Omental fat pad (tissue), 4 donors: ENCODE measurements around the gene IL18BP. TPM values are rescaled to one million over a fixed set of nuclear protein-coding genes. Genes with fewer than 3 reads are reported as not detected.

ENCODE experiments used
- ATAC-seq: fragments of 150-250 bp; one replicate; pipeline ENCODE4 v1.9.1; 2016; ENCODE audit warnings: mild to moderate bottlenecking, moderate library complexity; ENCODE audit not compliant: low FRiP score
- DNase-seq: peaks from one replicate; pipeline ENCODE4 v3.0.0-alpha.2; 2019; ENCODE audit warnings: low spot score
- small RNA-seq: library from RNA; depleted of rRNA; stranded (forward); fragments of <200 nt; gene quantifications from one replicate; pipeline ENCODE3, GENCODE V24; 2016
- total RNA-seq, 4 donors: library from RNA; depleted of rRNA; stranded (reverse); fragments of >200 nt; gene quantifications; one replicate each; pipeline ENCODE4 v1.1.0, GENCODE V29; 2016
- TF ChIP-seq, protein P1 (sequence below), 3 donors: fragments of 450-650 bp; IDR thresholded peaks; one replicate each; pipeline ENCODE4 v1.5.1; 2016 to 2017; ENCODE audit warnings: antibody characterized with exemption in 3 of 3, mild to moderate bottlenecking in 3 of 3, moderate library complexity in 2 of 3

Gene IL18BP
- total RNA-seq, 4 donors from 2014 or later, result 4.1 to 16.7 (median 10.8) TPM

GRCh38 chr11:72042064-72042745, 43.5 kb downstream of the IL18BP start:
- DNase-seq (no peak), ATAC-seq (no peak)
- TF ChIP-seq, protein P1, sequence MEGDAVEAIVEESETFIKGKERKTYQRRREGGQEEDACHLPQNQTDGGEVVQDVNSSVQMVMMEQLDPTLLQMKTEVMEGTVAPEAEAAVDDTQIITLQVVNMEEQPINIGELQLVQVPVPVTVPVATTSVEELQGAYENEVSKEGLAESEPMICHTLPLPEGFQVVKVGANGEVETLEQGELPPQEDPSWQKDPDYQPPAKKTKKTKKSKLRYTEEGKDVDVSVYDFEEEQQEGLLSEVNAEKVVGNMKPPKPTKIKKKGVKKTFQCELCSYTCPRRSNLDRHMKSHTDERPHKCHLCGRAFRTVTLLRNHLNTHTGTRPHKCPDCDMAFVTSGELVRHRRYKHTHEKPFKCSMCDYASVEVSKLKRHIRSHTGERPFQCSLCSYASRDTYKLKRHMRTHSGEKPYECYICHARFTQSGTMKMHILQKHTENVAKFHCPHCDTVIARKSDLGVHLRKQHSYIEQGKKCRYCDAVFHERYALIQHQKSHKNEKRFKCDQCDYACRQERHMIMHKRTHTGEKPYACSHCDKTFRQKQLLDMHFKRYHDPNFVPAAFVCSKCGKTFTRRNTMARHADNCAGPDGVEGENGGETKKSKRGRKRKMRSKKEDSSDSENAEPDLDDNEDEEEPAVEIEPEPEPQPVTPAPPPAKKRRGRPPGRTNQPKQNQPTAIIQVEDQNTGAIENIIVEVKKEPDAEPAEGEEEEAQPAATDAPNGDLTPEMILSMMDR (IDR thresholded peaks at IDR 0.05), result no peak

DNA sequence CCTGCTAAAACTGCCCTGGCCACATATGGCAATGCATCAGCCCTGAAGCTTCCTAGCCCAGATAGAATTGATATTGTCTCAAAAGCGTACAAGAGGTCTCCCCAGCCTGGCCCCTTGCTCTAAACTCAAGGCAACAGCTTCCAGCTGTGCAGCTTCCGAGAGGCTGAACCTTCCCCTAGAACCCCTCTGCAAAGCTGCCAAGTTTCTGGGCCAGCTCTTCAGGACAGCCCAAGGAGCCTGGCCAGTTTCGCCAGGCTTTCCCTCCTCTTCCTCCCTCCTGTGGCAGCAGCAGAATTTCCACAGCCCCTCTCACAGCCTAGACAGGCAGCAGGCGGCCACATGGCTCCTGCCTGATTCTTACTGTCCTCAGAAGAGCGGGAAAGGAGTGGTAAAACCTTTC, 47.1 kb downstream of the IL18BP start:
- DNase-seq (no peak), ATAC-seq (no peak)
- TF ChIP-seq, protein P1 (IDR thresholded peaks at IDR 0.05), result no peak

GRCh38 chr11:72048766-72049460, 50.2 kb downstream of the IL18BP start:
- TF ChIP-seq, protein P1 (IDR thresholded peaks at IDR 0.05), result no peak
- DNase-seq (no peak), ATAC-seq (no peak)

Small RNA genes lying within 50 kb of the gene (small RNA-seq; reads per million reads assigned to genes)
- gene RNU6-72P, result not detected

Other genes starting within 250 kb of the IL18BP start
- not detected for gene DEFB108B, start 165.7 kb upstream of the IL18BP start, total RNA-seq
- not detected for gene DEFB131B, start 120.5 kb upstream of the IL18BP start, total RNA-seq
- gene XNDC1N, start 70.3 kb upstream of the IL18BP start, total RNA-seq, result 10 to 100 TPM in 1 of 4 donors, 1 to 10 TPM in 3; 4.7 to 10.9 (median 6.1) TPM
- gene RNF121, start 69.9 kb upstream of the IL18BP start, total RNA-seq, result 10 to 100 TPM; 19.2 to 25.6 (median 23.7) TPM
- 100 to 1,000 TPM; 113 to 270 (median 159) TPM for gene NUMA1, start 81.6 kb downstream of the IL18BP start, total RNA-seq
- 1 to 10 TPM; 4.0 to 10.0 (median 5.4) TPM for gene LRRC51, start 81.9 kb downstream of the IL18BP start, total RNA-seq
- gene LAMTOR1, start 104.4 kb downstream of the IL18BP start, total RNA-seq, result 100 to 1,000 TPM in 2 of 4 donors, 10 to 100 TPM in 2; 88.7 to 137 (median 111) TPM
- gene TOMT, start 107.0 kb downstream of the IL18BP start, total RNA-seq, result not detected
- gene ANAPC15, start 113.8 kb downstream of the IL18BP start, total RNA-seq, result 10 to 100 TPM; 13.2 to 26.9 (median 22.8) TPM
- gene FOLR3, start 136.8 kb downstream of the IL18BP start, total RNA-seq, result 10 to 100 TPM in 1 of 4 donors, not detected in 3; 25.7 TPM
- not detected for gene FOLR1, start 193.2 kb downstream of the IL18BP start, total RNA-seq
- 100 to 1,000 TPM in 2 of 4 donors, 10 to 100 TPM in 2; 52.5 to 128 (median 95.5) TPM for gene FOLR2, start 217.9 kb downstream of the IL18BP start, total RNA-seq
- gene INPPL1, start 225.9 kb downstream of the IL18BP start, total RNA-seq, result 10 to 100 TPM; 47.6 to 65.1 (median 57.6) TPM
- not detected for gene PHOX2A, start 245.3 kb downstream of the IL18BP start, total RNA-seq